PFSK-1 (cell line): ENCODE results near the gene MAN2A2.

Source experiments
- FOXP2 ChIP-seq: optimal IDR thresholded peaks from 2 replicates; pipeline ENCODE3; 2011; ENCODE audit warnings: borderline replicate concordance, control low read depth, inconsistent platforms; ENCODE audit not compliant: insufficient read depth; ENCODE audit errors: extremely low read length, extremely low read depth
- POLR2AphosphoS5 ChIP-seq: IDR thresholded peaks from 2 replicates; pipeline ENCODE4 v1.6.1; 2012; ENCODE audit warnings: low read depth, mild to moderate bottlenecking, control low read depth, low read length, moderate library complexity
- REST ChIP-seq, 2 experiments: IDR thresholded peaks; 2 replicates each; pipeline versions ENCODE4 v1.6.1 to v1.8.0; 2011 to 2012; ENCODE audit warnings: low read depth in 2 of 2, low read length in 2 of 2, control low read depth in 1 of 2, inconsistent platforms in 1 of 2, mild to moderate bottlenecking in 1 of 2, moderate library complexity in 1 of 2; ENCODE audit not compliant: insufficient read depth in 1 of 2
- SIN3A ChIP-seq: IDR thresholded peaks from 2 replicates; pipeline ENCODE4 v1.6.1; 2012; ENCODE audit warnings: mild to moderate bottlenecking, low read length, moderate library complexity, borderline replicate concordance; ENCODE audit not compliant: insufficient read depth
- TAF1 ChIP-seq: IDR thresholded peaks from 2 replicates; pipeline ENCODE4 v1.6.1; 2012; ENCODE audit warnings: low read length, control low read depth, borderline replicate concordance; ENCODE audit not compliant: insufficient read depth

DNA sequence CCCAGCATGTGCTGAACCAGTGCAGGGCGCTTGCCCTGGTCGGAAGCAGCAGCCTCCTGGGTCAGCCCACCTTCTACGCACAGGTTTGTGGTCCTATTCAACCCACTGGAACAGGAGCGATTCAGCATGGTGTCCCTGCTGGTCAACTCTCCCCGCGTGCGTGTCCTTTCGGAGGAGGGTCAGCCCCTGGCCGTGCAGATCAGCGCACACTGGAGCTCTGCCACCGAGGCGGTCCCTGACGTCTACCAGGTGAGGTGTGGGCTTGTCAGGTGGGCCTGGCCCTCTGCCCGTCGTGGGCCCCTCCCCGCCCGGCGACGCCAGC is 8.2 kb downstream of the MAN2A2 start:
- TF ChIP-seq POLR2AphosphoS5 (no peak), SIN3A (no peak), TAF1 (no peak), REST (IDR thresholded peaks at IDR 0.05; ENCODE audit: insufficient read depth in 1 of 2, low read depth in 2 of 2, low read length in 2 of 2) (no peak), FOXP2 (no peak)
